NB4 (cell line): ENCODE data around the gene CDC42EP3.

Experiments used
- MYC ChIP-seq: IDR thresholded peaks from 2 replicates; pipeline ENCODE4 v1.6.1; 2011; ENCODE audit warnings: low read depth, low read length
- POLR2A ChIP-seq: IDR thresholded peaks from 2 replicates; pipeline ENCODE4 v1.6.1; 2011; ENCODE audit warnings: mild to moderate bottlenecking; ENCODE audit not compliant: insufficient read length; ENCODE audit errors: extremely low read depth
- TF ChIP-seq, protein P1 (sequence below): IDR thresholded peaks from one replicate; pipeline ENCODE4 v1.5.1; 2012; ENCODE audit warnings: low read depth, low read length
- TF ChIP-seq, protein P2 (sequence below): IDR thresholded peaks from 2 replicates; pipeline ENCODE4 v1.6.1; 2011; ENCODE audit warnings: low read depth, low read length

DNA sequence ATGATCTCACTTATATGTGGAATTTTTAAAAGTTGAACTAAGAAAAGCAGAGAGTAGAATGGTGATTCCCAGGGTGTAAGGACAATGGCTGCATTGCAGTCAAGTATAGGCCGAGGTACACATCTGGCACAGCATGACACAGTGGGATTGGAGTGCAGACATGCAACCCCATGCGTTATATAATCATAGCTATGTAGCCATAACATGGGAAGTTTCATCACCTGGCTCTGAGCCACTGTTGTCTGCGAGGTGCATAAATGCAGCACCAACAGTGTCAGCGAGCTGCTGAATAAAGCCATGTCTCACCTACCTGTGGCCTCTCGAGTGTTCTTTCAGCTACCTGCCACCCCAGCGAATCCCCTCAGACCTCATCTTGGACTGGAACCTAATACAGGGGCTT, 61.7 kb downstream of the CDC42EP3 start:
- TF ChIP-seq, protein P1, sequence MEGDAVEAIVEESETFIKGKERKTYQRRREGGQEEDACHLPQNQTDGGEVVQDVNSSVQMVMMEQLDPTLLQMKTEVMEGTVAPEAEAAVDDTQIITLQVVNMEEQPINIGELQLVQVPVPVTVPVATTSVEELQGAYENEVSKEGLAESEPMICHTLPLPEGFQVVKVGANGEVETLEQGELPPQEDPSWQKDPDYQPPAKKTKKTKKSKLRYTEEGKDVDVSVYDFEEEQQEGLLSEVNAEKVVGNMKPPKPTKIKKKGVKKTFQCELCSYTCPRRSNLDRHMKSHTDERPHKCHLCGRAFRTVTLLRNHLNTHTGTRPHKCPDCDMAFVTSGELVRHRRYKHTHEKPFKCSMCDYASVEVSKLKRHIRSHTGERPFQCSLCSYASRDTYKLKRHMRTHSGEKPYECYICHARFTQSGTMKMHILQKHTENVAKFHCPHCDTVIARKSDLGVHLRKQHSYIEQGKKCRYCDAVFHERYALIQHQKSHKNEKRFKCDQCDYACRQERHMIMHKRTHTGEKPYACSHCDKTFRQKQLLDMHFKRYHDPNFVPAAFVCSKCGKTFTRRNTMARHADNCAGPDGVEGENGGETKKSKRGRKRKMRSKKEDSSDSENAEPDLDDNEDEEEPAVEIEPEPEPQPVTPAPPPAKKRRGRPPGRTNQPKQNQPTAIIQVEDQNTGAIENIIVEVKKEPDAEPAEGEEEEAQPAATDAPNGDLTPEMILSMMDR: no peak
- TF ChIP-seq POLR2A (no peak), MYC (no peak)
- TF ChIP-seq, protein P2, sequence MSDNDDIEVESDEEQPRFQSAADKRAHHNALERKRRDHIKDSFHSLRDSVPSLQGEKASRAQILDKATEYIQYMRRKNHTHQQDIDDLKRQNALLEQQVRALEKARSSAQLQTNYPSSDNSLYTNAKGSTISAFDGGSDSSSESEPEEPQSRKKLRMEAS: no peak
